Endodermal cell (in vitro differentiated cells): ENCODE results near the gene STXBP6. TPM values are rescaled to one million over a fixed set of nuclear protein-coding genes. Genes with fewer than 3 reads are reported as not detected.

Source experiments
- DNase-seq: peaks from one replicate; pipeline ENCODE4 v3.0.0-alpha.2; 2017
- H3K27ac ChIP-seq: 2 replicates; pipeline ENCODE4 v1.5.1; 2013; ENCODE audit warnings: mild to moderate bottlenecking, low read depth, low read length, moderate library complexity
- H3K27me3 ChIP-seq: 2 replicates; pipeline ENCODE4 v1.6.1; 2013; ENCODE audit warnings: mild to moderate bottlenecking, low read length, moderate library complexity; ENCODE audit not compliant: insufficient read depth, control insufficient read depth, poor library complexity, severe bottlenecking
- H3K36me3 ChIP-seq: 2 replicates; pipeline ENCODE4 v1.7.0; 2013; ENCODE audit warnings: mild to moderate bottlenecking, low read length, moderate library complexity; ENCODE audit not compliant: control insufficient read depth, insufficient read depth
- H3K4me1 ChIP-seq: one replicate; pipeline ENCODE4 v1.7.0; 2013; ENCODE audit warnings: low read length; ENCODE audit not compliant: control insufficient read depth, insufficient read depth
- H3K4me3 ChIP-seq: 2 replicates; pipeline ENCODE4 v1.5.1; 2013; ENCODE audit warnings: mild to moderate bottlenecking, low read length, moderate library complexity
- H3K9ac ChIP-seq: 2 replicates; pipeline ENCODE4 v1.6.1; 2013; ENCODE audit warnings: mild to moderate bottlenecking, low read length, moderate library complexity; ENCODE audit not compliant: poor library complexity, severe bottlenecking; ENCODE audit errors: extremely low read depth
- H3K9me3 ChIP-seq: 2 replicates; pipeline ENCODE4 v1.6.1; 2013; ENCODE audit warnings: mild to moderate bottlenecking, low read length, moderate library complexity; ENCODE audit not compliant: control insufficient read depth
- H3K27ac Mint-ChIP-seq: 2 replicates; pipeline ENCODE4 v1.8.0; 2020; ENCODE audit warnings: mixed read lengths
- H3K27me3 Mint-ChIP-seq: 2 replicates; pipeline ENCODE4 v1.8.0; 2021; ENCODE audit warnings: mild to moderate bottlenecking, mixed read lengths; ENCODE audit not compliant: insufficient read depth
- H3K36me3 Mint-ChIP-seq: 2 replicates; pipeline ENCODE4 v1.8.0; 2020; ENCODE audit warnings: low read depth, mixed read lengths
- H3K4me1 Mint-ChIP-seq: 2 replicates; pipeline ENCODE4 v1.8.0; 2020; ENCODE audit warnings: mixed read lengths
- H3K4me3 Mint-ChIP-seq: 2 replicates; pipeline ENCODE4 v1.8.0; 2020; ENCODE audit warnings: mild to moderate bottlenecking, moderate library complexity, mixed read lengths
- H3K9me3 Mint-ChIP-seq: 2 replicates; pipeline ENCODE4 v1.8.0; 2020; ENCODE audit warnings: mild to moderate bottlenecking, mixed read lengths
- CTCF ChIP-seq: fragments of 200-600 bp; sonication (generic); conservative IDR thresholded peaks from 2 replicates; pipeline ENCODE4 v1.5.0; 2021; ENCODE audit warnings: antibody characterized with exemption, mild to moderate bottlenecking
- WGBS, 2 experiments: methylation state at CpG; one replicate each; pipeline versions ENCODE4 v1.1.5 to v1.1.7; 2013; ENCODE audit warnings: missing lambda C conversion rate in 2 of 2, mixed read lengths in 1 of 2; ENCODE audit not compliant: insufficient coverage in 1 of 2, insufficient read length in 1 of 2; 5-methylcytosine and 5-hydroxymethylcytosine counted together
- total RNA-seq, 2 donors: library from RNA; stranded (reverse); fragmentation: NEBNext Ultra II Directional in 1 of 2; extraction: Animal tissue kit (Norgen Biotek cat#: 25700) in 1 of 2; gene quantifications; 2 replicates in 1 of 2; 3 replicates in 1 of 2; pipeline ENCODE4 v1.2.1, GENCODE V29; 2021

Gene STXBP6
- total RNA-seq, 2 donors from 2014 or later, result 0.64 to 1.5 TPM

- Mint-ChIP-seq H3K4me1 (peaks cover 14% of the 10 kb centered on the region), H3K27ac (no peak overlapping the region)
- 92 to 93% methylated on average over 2 of the region's 2 CpGs for WGBS, 2 experiments
These were observed 168.6 kb downstream of the STXBP6 start for GRCh38 chr14:24881116-24881893.

GRCh38 chr14:24880689-24881088, 169.3 kb downstream of the STXBP6 start:
- Mint-ChIP-seq H3K4me1 (peaks cover 10% of the 10 kb centered on the region), H3K9me3 (no peaks in the 10 kb centered on the region), H3K27ac (no peak overlapping the region), H3K27me3 (peaks cover 2% of the 10 kb centered on the region), H3K4me3 (no peak overlapping the region), H3K36me3 (no peaks in the 10 kb centered on the region)
- H3K4me3 ChIP-seq, result no peak overlapping the region
- H3K9ac ChIP-seq, result no peak overlapping the region
- 93 to 97% methylated on average over 3 to 4 of the region's 4 CpGs for WGBS, 2 experiments
- no peaks in the 10 kb centered on the region for H3K4me1 ChIP-seq
- DNase-seq, result no peak
- H3K9me3 ChIP-seq, result no peaks in the 10 kb centered on the region
- no peak for TF ChIP-seq CTCF
- H3K36me3 ChIP-seq, result no peaks in the 10 kb centered on the region
- H3K27me3 ChIP-seq, result no peaks in the 10 kb centered on the region
- H3K27ac ChIP-seq, result no peak overlapping the region

More at GRCh38 chr14:24881116-24881893, 168.6 kb downstream of the STXBP6 start:
- DNase-seq, result no peak
- Mint-ChIP-seq H3K27me3 (peaks cover 2% of the 10 kb centered on the region), H3K9me3 (no peaks in the 10 kb centered on the region), H3K36me3 (no peaks in the 10 kb centered on the region), H3K4me3 (no peak overlapping the region)
- Histone ChIP-seq H3K27me3 (no peaks in the 10 kb centered on the region), H3K36me3 (no peaks in the 10 kb centered on the region), H3K9ac (no peak overlapping the region), H3K4me1 (no peaks in the 10 kb centered on the region), H3K27ac (no peak overlapping the region), H3K9me3 (no peaks in the 10 kb centered on the region), H3K4me3 (no peak overlapping the region)
- no peak for TF ChIP-seq CTCF

- H3K27ac Mint-ChIP-seq, result no peak overlapping the region
- TF ChIP-seq CTCF, result no peak
- Histone ChIP-seq H3K9me3 (no peaks in the 10 kb centered on the region), H3K36me3 (no peaks in the 10 kb centered on the region), H3K4me1 (no peaks in the 10 kb centered on the region), H3K4me3 (no peak overlapping the region), H3K9ac (no peak overlapping the region), H3K27ac (peak overlapping the region; percentile 52), H3K27me3 (no peaks in the 10 kb centered on the region)
- no peak overlapping the region for H3K4me3 Mint-ChIP-seq
- H3K27me3 Mint-ChIP-seq, result peaks cover 2% of the 10 kb centered on the region
- no peaks in the 10 kb centered on the region for H3K9me3 Mint-ChIP-seq
- no peak for DNase-seq
- H3K36me3 Mint-ChIP-seq, result no peaks in the 10 kb centered on the region
- 87 to 93% methylated on average over 3 to 8 of the region's 8 CpGs for WGBS, 2 experiments
- peaks cover 2% of the 10 kb centered on the region for H3K4me1 Mint-ChIP-seq
These were observed 170.1 kb downstream of the STXBP6 start for GRCh38 chr14:24879661-24880386.
